Breast epithelium (tissue), 4 donors: ENCODE results near the gene RERE. TPM values are rescaled to one million over a fixed set of nuclear protein-coding genes. Genes with fewer than 3 reads are reported as not detected.
A peak's percentile ranks its signal among the peaks of the same experiment; 100 is the strongest.

Experiments used
- DNase-seq, 2 donors: peaks; one replicate each; pipeline ENCODE4 v3.0.0-alpha.2; 2019; ENCODE audit warnings: low spot score in 2 of 2
- H3K27ac ChIP-seq, 2 donors: fragments of 200-600 bp; sonication (generic) in 1 of 2; one replicate each; pipeline ENCODE4 v1.5.1; 2016 to 2019; ENCODE audit warnings: mild to moderate bottlenecking in 1 of 2
- H3K27me3 ChIP-seq, 2 donors: fragments of 200-600 bp; sonication (generic) in 1 of 2; one replicate each; pipeline versions ENCODE4 v1.5.1 to v1.6.0; 2017 to 2019; ENCODE audit warnings: control low read depth in 1 of 2, mild to moderate bottlenecking in 1 of 2
- H3K36me3 ChIP-seq: fragments of 200-600 bp; one replicate; pipeline ENCODE4 v1.5.1; 2019
- H3K4me1 ChIP-seq, 2 donors: fragments of 200-600 bp; sonication (generic); one replicate each; pipeline ENCODE4 v1.5.1; 2016 to 2019; ENCODE audit warnings: control low read depth in 1 of 2
- H3K4me3 ChIP-seq, 3 donors: fragments of 200-600 bp; sonication (generic); 1 replicate in 2 of 3; 2 replicates in 1 of 3; pipeline ENCODE4 v1.5.1; 2016 to 2019; ENCODE audit warnings: mild to moderate bottlenecking in 3 of 3, moderate library complexity in 2 of 3
- H3K9me3 ChIP-seq, 2 donors: fragments of 200-600 bp; sonication (generic) in 1 of 2; one replicate each; pipeline ENCODE4 v1.5.1; 2016 to 2019; ENCODE audit warnings: control low read depth in 1 of 2
- CTCF ChIP-seq, 3 donors: fragments of 450-650 bp; IDR thresholded peaks; one replicate each; pipeline ENCODE4 v1.5.1; 2016 to 2017; ENCODE audit warnings: antibody characterized with exemption in 3 of 3, mild to moderate bottlenecking in 3 of 3, moderate library complexity in 3 of 3
- POLR2A ChIP-seq: fragments of 450-650 bp; IDR thresholded peaks from one replicate; pipeline ENCODE4 v1.6.1; 2016; ENCODE audit warnings: antibody characterized with exemption, mild to moderate bottlenecking, moderate library complexity
- POLR2AphosphoS5 ChIP-seq, 3 donors: sonication (generic); formaldehyde crosslinking; IDR thresholded peaks; one replicate each; pipeline ENCODE4 v1.6.1; 2017; ENCODE audit warnings: antibody characterized with exemption in 3 of 3
- intact Hi-C: fragments of 100-400 bp; cut with DNase I; formaldehyde crosslinking; loops from one replicate; pipeline ENCODE4 v1.15.1; 2023; ENCODE audit warnings: low total_unique reads
- total RNA-seq, 3 donors: library from RNA; depleted of rRNA; stranded (reverse); fragments of >200 nt; gene quantifications; one replicate each; pipeline ENCODE4 v1.1.0, GENCODE V29; 2016

RERE gene
- total RNA-seq, 3 donors from 2014 or later: 65.8 to 166 (median 123) TPM

DNA sequence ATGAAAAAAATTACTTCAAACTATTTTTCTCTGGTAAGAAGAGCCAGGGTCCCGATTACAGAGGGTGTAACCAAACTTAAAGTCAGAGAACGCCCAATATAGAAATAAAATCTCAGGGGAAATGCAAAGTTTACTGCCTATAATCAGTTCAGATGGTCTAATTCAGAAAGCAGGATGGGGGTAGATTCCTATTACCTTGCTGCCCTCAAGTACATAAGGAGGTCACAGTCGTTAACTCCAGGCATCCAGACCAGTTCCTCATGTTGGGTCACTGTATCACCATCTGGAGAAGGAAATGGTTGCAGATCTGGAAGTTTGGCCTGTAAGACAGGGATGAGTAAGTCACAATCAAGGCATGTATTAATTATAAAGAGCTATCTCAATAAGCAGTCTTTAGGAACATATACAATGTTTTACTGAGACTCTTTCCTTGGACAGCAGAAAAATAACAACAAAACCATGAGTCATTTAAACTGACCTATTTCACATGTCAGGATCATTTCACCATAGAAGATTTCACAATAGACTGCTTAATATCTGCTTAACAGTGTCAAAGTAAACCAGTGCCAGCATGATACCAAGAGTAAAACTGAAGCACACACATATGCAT is 320.1 kb downstream of the RERE start:
- no peak for DNase-seq
- peak overlapping the region; percentile 73 to 76 for H3K27ac ChIP-seq
- H3K4me3 ChIP-seq: no peak overlapping the region
- intact Hi-C loops: no loop called here
- peaks cover 0 to 3% of the 10 kb centered on the region in 2 donors for H3K4me1 ChIP-seq
- no peaks in the 10 kb centered on the region for H3K36me3 ChIP-seq
- H3K9me3 ChIP-seq: no peaks in the 10 kb centered on the region
- TF ChIP-seq CTCF (IDR thresholded peaks at IDR 0.05): no peak
- no peak for TF ChIP-seq POLR2A
- no peak for TF ChIP-seq POLR2AphosphoS5 (IDR thresholded peaks at IDR 0.05)
- no peaks in the 10 kb centered on the region for H3K27me3 ChIP-seq

DNA sequence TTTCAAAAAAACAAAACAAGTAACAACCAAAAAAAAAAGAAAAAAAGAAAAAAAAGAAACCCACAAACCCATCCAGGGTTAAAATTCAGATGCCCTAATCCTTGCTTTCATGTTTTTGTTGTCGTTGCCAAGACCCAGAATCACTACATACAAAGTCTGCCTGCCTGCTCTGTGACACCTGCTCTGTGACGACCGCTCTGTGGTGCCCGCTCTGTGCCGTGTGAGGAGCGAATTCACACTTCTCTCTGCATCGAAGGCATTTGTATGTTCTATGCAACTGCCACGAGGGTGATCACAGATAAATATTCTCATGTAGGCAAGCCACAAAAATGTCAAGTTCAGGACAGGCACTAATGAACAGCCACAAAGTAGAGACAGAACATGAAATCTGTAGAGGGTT is 321.0 kb downstream of the RERE start:
- intact Hi-C loops: no loop called here
- no peaks in the 10 kb centered on the region for H3K9me3 ChIP-seq
- H3K36me3 ChIP-seq: no peaks in the 10 kb centered on the region
- peak overlapping the region; percentile 73 to 76 for H3K27ac ChIP-seq
- TF ChIP-seq CTCF (IDR thresholded peaks at IDR 0.05) (no peak), POLR2AphosphoS5 (IDR thresholded peaks at IDR 0.05) (no peak), POLR2A (no peak)
- no peak for DNase-seq
- H3K4me3 ChIP-seq: no peak overlapping the region
- no peaks in the 10 kb centered on the region for H3K27me3 ChIP-seq
- H3K4me1 ChIP-seq: peaks cover 0 to 3% of the 10 kb centered on the region in 2 donors

- H3K4me1 ChIP-seq: peaks cover 0 to 3% of the 10 kb centered on the region in 2 donors
Observed at GRCh38 chr1:8495928-8496401, 321.5 kb downstream of the RERE start.

DNA sequence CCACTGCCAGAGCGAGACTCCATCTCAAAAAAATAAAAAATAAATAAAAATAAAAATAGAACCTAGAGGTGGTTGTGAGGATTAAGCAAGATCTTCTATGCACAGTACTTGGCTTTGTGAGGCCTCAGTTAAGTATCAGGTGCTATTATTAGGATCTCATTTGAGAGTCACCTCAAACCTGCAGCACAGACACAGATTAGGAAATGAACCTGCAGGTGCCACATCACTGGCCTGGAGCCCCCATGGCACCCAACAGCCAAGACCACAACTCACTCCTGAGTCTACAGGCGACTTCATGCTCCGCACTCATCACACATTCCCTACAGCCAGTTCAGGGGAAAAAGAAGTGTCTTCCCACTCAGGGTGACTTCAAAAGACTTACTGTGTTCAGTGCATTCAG is 322.8 kb downstream of the RERE start:
- peaks cover 0 to 3% of the 10 kb centered on the region in 2 donors for H3K4me1 ChIP-seq
- peak overlapping the region in 1 of 2 donors; percentile 4 for H3K27ac ChIP-seq
- TF ChIP-seq CTCF (IDR thresholded peaks at IDR 0.05) (no peak), POLR2A (no peak), POLR2AphosphoS5 (IDR thresholded peaks at IDR 0.05) (no peak)
- intact Hi-C loops: no loop called here
- no peak for DNase-seq
- H3K27me3 ChIP-seq: no peaks in the 10 kb centered on the region
- no peaks in the 10 kb centered on the region for H3K36me3 ChIP-seq
- no peaks in the 10 kb centered on the region for H3K9me3 ChIP-seq
- H3K4me3 ChIP-seq: no peak overlapping the region

More at GRCh38 chr1:8495928-8496401, 321.5 kb downstream of the RERE start:
- no peak for DNase-seq
- H3K27ac ChIP-seq: peak overlapping the region in 1 of 2 donors; percentile 3
- intact Hi-C loops: no loop called here
- no peaks in the 10 kb centered on the region for H3K27me3 ChIP-seq
- no peaks in the 10 kb centered on the region for H3K9me3 ChIP-seq
- H3K36me3 ChIP-seq: no peaks in the 10 kb centered on the region
- H3K4me3 ChIP-seq: no peak overlapping the region
- TF ChIP-seq POLR2A: no peak
- no peak for TF ChIP-seq POLR2AphosphoS5 (IDR thresholded peaks at IDR 0.05)

DNA sequence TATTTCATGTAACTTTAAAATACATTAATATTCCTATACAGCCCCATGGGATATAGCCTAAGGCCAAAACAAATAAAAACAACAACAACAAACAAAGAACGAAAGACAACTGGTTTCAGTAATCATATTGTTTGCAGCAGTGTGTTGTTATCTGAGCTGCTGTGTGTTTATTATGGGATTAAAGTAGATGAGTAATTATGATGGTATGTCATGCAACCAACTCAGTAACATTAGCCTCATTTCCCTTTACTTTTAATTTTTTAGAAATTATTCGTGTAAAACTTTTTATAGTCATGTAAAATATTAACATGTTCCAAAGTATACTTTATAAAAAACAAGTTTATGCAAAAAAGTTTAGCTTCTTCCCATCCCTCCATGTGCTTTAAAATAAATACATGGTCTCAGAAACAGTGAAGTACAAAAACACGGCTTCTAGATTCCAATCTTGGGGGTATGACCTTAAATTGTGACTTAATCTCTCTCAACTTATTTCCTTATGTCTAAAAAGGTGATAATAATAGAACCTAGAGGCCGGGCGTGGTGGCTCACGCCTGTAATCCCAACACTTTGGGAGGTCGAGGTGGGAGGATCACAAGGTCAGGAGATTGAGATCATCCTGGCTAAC is 323.4 kb downstream of the RERE start:
- Histone ChIP-seq H3K9me3 (no peaks in the 10 kb centered on the region), H3K27me3 (no peaks in the 10 kb centered on the region), H3K4me3 (no peak overlapping the region), H3K36me3 (no peaks in the 10 kb centered on the region), H3K4me1 (peaks cover 0 to 3% of the 10 kb centered on the region in 2 donors), H3K27ac (no peak overlapping the region)
- no peak for DNase-seq
- intact Hi-C loops: no loop called here
- TF ChIP-seq POLR2A (no peak), POLR2AphosphoS5 (IDR thresholded peaks at IDR 0.05) (no peak), CTCF (IDR thresholded peaks at IDR 0.05) (no peak)
